ENCODE data around the gene ZNF366.

The ZNF366 gene

DNA sequence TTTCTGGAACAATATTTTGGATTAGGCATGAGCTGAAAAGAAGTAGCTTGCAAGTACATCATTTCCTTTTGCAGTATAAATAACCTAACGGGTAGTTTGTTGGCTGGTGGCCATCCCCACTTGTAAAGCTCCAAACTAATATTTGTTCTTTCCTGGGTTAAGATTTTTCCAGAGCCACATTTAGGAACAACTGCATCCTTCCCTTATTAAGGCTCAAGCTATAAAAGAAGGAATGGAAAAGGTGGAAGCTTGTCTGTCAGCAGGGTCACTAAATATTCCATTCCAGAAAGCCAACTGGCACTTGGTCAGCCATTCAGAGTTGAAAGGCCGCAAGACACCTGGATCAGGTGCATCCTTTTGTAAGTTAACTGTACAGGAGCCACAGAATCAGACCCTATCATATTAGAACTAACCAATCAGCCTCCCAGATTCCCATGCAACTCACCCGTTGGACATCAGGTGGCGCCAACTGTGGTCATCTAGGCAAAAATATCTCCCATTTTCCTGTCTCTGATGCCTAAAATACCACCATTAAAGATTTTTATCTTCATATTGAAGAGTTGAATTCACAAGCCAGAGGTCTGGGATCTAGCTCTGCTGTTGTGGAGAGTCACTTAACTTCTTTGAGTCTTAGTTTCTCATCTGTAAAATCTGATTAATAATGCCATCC, 104.1 kb downstream of the ZNF366 start:
- no peak for DNase-seq (ENCODE audit: low read depth)

DNA sequence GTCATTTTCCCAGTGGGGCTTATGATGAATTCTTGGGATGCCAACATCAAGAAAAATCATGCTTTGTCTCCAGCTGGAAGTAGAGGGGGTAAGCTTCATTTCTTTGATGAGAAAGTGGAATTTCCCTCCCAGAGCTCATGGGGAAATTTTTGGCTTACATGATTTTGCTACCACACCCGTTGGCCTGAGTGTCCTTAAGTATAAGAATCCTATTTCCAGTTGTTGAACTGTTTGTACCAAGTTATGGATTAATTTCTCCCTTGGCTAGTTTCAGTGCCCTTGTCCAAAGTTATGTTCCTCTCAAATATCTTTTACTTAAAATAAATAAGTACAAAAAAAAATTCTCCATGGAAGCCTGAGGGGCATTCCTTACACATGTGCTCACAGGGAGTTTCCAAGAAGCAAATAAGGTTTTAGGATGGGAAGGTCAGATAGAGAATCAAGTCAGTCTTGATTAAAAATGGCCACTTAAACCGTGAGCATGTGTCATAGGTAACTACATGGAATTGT, 104.8 kb downstream of the ZNF366 start:
- no peak for DNase-seq (ENCODE audit: low read depth)

DNA sequence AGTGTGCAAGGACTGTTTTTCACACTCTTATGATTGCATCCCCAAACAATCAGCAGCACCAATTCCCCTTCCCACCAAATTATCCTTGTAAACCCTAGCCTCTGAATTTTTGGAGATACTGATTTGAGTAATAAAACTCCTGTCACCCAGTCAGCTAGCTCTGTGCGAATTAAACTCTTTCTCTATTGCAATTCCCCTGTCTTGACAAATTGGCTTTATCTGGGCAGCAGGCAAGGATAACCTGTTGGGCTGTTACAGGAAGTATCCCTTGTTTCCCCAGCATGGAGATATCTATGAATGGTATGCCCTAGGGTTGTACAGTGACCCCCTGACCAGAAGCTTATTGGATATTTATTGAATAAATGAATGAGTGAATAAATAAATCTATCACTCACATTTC, 106.3 kb downstream of the ZNF366 start:
- DNase-seq (ENCODE audit: low read depth): no peak

DNA sequence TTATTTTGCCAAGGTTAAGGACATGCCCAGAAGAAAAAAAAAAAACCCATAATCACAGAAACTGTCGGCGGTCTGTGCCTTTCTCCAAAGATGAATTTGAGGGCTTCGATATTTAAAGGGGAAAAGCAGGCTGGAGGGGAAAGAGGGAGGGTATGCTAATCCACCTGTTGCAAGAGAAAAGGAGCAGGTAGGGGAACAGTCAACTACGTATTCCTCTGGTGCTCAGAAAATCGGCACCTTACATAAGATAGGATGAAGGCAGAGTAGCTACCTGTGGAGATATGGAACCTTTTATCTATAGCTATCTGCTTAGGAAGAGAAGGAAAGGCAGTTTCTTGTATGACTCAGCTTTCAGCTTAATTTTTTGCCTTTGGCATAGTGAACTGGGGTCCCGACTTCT, 109.4 kb downstream of the ZNF366 start:
- DNase-seq (ENCODE audit: low read depth): no peak

DNA sequence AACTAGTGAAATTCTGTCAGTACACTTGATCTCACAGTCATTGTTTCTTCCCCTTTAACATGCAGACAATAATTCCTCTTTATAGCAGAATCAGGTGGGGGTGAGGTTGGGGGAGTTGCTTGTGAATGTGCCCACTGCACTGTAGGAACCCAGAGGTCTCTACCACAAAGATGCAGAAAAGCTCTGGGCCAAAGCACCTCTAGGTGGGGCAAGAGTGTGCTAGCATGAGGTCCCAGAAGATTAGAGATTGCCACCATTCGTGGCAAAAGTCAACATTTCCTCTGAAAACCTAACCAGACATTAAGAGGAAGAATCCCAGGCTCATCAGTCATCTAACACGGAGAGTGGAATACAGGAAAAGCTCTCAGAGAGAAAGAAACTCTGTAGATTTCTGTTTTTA, 112.5 kb downstream of the ZNF366 start:
- DNase-seq (ENCODE audit: low read depth): no peak

DNA sequence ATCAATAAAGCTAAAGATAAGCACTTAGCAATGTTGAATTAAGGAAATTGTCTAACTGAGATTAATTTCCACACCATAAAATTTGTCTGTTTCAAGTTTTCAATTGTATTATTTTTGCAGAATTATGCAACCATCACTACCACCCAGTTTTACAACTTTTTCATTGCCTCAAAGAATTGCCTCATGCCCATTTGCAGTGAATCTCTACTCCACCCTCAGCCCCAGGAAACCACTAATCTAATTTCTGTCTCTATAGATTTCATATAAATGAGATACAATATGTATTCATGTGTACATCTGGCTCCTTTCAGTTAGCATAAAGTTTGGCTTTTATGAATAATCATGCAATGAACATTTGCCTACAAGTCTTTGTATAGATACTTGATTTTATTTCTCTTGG, 114.2 kb downstream of the ZNF366 start:
- DNase-seq (ENCODE audit: low read depth): no peak
